Progenitor cell of endocrine pancreas (in vitro differentiated cells): ENCODE data around the gene GRM4. TPM values are rescaled to one million over a fixed set of nuclear protein-coding genes. Genes with fewer than 3 reads are reported as not detected.

Experiments
- DNase-seq: peaks from one replicate; pipeline ENCODE4 v3.0.0; 2021; ENCODE audit warnings: low spot score; ENCODE audit not compliant: unreplicated experiment
- H3K27ac Mint-ChIP-seq: 2 replicates; pipeline ENCODE4 v1.8.0; 2021; ENCODE audit warnings: mild to moderate bottlenecking, moderate library complexity, mixed read lengths
- H3K27me3 Mint-ChIP-seq: 2 replicates; pipeline ENCODE4 v1.8.0; 2021; ENCODE audit warnings: mixed read lengths
- H3K36me3 Mint-ChIP-seq: 2 replicates; pipeline ENCODE4 v1.8.0; 2022; ENCODE audit warnings: mixed read lengths; ENCODE audit not compliant: insufficient read depth
- H3K4me1 Mint-ChIP-seq: 2 replicates; pipeline ENCODE4 v1.8.0; 2021; ENCODE audit warnings: low read depth, mixed read lengths
- H3K4me3 Mint-ChIP-seq: 2 replicates; pipeline ENCODE4 v1.8.0; 2021; ENCODE audit warnings: low read depth, mild to moderate bottlenecking, moderate library complexity, mixed read lengths
- H3K9me3 Mint-ChIP-seq: 2 replicates; pipeline ENCODE4 v1.8.0; 2021; ENCODE audit warnings: low read depth, mixed read lengths
- CTCF ChIP-seq: fragments of 200-600 bp; sonication (generic); IDR thresholded peaks from one replicate; pipeline ENCODE4 v1.5.0; 2021; ENCODE audit warnings: antibody characterized with exemption, mild to moderate bottlenecking; ENCODE audit not compliant: unreplicated experiment
- total RNA-seq: library from RNA; stranded (reverse); gene quantifications from 2 replicates; pipeline ENCODE4 v1.2.1, GENCODE V29; 2021

Gene GRM4
- total RNA-seq, 1 donor from 2014 or later: 0.38 TPM

DNA sequence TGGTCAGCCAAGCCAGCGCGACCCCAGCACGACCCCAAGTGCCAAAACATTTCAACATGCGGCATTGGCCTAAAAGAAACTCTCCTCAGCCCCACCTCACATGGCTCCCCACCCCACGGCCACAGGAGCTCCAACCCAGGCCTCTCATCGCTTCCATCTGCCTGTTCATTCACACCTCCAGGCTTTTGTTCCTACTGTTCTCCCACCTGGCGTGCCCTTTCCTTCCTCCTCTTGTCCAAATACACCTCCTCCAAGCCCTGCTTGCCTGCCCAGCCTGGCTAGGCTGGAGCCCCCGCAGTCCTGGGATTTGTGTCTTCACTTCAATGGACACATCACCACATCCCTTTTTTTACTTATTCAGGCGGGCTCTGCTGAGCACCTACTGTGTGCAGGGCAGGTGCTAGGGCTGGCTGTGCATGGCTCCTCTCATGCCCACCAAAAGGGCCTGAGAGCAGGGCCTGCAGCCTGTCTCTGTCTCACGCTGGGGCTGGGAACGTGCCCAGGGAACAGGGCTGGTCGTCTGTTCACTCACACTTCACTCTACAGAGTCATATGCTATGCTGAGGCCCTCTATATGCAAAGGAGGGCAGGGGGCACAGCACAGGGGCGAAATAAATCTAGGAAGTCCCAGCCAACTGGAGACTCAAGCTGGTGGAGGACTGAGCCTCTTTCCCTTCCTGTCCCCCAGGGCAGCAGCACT lies 61.1 kb downstream of the GRM4 start:
- no peak for TF ChIP-seq CTCF
- H3K27ac Mint-ChIP-seq: no peak overlapping the region

DNA sequence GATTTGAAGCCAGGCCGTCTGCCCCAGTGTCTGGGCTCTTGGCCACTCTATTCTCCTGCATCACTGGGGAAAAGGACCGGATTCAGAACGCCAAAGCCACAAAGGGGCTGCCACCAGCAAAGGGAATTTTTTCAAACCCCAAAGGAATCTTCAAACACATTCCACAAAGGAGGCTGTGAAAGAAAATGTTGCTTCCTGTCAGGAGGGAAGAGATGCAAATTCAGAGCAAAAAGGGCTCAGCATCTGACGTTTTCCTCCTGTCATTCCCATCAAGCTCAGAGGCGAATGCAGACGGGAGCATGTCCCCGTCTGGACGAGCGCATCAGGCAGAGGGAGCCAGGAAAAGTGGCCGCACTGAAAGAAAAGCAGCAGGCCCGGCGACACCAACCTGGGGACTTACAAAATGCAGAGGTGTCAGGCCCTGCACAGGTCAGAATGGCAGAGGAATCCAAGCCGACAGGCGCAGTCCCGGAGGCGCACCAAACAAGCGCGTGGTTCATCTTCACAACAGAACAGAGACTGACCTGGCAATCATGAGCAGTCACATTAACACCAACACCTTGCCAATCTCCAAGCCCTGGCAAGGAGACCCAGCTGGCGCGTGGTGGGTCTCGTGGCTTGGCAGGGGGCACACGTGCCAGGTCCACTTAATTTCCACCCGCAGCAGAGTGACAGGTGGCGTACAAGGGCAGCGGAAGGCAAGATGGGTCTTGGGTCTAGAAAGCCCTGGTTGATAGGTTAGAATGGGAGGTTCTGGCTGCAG lies 62.8 kb downstream of the GRM4 start:
- DNase-seq: no peak
- Mint-ChIP-seq H3K4me1 (no peaks in the 10 kb centered on the region), H3K4me3 (no peak overlapping the region), H3K27me3 (peaks cover 21% of the 10 kb centered on the region), H3K27ac (no peak overlapping the region), H3K36me3 (no peaks in the 10 kb centered on the region), H3K9me3 (no peaks in the 10 kb centered on the region)
- TF ChIP-seq CTCF: no peak

More for the DNA sequence above, 61.1 kb downstream of the GRM4 start:
- H3K36me3 Mint-ChIP-seq: no peaks in the 10 kb centered on the region
- H3K27me3 Mint-ChIP-seq: peaks cover 11% of the 10 kb centered on the region
- no peaks in the 10 kb centered on the region for H3K9me3 Mint-ChIP-seq
- DNase-seq: no peak
- no peaks in the 10 kb centered on the region for H3K4me1 Mint-ChIP-seq
- no peak overlapping the region for H3K4me3 Mint-ChIP-seq

- peaks cover 26% of the 10 kb centered on the region for H3K27me3 Mint-ChIP-seq
- no peak for TF ChIP-seq CTCF
These were observed 63.5 kb downstream of the GRM4 start for GRCh38 chr6:34082348-34082747.

GRCh38 chr6:34080357-34080756 lies 65.5 kb downstream of the GRM4 start:
- no peak for DNase-seq
- H3K9me3 Mint-ChIP-seq: no peaks in the 10 kb centered on the region
- no peaks in the 10 kb centered on the region for H3K4me1 Mint-ChIP-seq
- peaks cover 26% of the 10 kb centered on the region for H3K27me3 Mint-ChIP-seq
- TF ChIP-seq CTCF: no peak
- H3K36me3 Mint-ChIP-seq: no peaks in the 10 kb centered on the region
- no peak overlapping the region for H3K27ac Mint-ChIP-seq
- no peak overlapping the region for H3K4me3 Mint-ChIP-seq

More at GRCh38 chr6:34082348-34082747, 63.5 kb downstream of the GRM4 start:
- H3K4me3 Mint-ChIP-seq: no peak overlapping the region
- no peaks in the 10 kb centered on the region for H3K4me1 Mint-ChIP-seq
- DNase-seq: no peak
- no peak overlapping the region for H3K27ac Mint-ChIP-seq
- no peaks in the 10 kb centered on the region for H3K9me3 Mint-ChIP-seq
- no peaks in the 10 kb centered on the region for H3K36me3 Mint-ChIP-seq

DNA sequence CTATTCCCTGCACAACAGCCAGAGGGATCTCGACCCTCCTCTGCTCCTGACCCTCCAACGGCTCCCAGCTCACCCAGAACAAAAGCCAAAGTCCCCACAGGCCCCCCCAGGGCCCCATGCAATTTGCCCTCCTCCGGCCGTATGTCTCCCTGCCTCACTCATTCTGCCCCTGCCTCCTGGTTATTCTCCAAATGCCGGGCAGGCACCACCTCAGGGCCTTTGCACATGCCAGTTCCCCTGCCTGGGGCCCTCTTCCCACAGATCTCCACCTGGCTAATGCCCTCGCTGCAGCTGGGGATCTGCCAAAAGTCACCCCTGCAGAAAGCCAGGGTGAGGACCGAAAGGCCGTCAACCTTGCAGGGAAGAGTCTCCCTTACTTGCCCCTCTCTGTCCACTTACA lies 66.0 kb downstream of the GRM4 start:
- Mint-ChIP-seq H3K36me3 (no peaks in the 10 kb centered on the region), H3K4me1 (no peaks in the 10 kb centered on the region), H3K4me3 (no peak overlapping the region), H3K27me3 (peaks cover 26% of the 10 kb centered on the region), H3K9me3 (no peaks in the 10 kb centered on the region), H3K27ac (no peak overlapping the region)
- no peak for DNase-seq
- no peak for TF ChIP-seq CTCF
